ENCODE data around the gene PRH2.

Gene PRH2

DNA sequence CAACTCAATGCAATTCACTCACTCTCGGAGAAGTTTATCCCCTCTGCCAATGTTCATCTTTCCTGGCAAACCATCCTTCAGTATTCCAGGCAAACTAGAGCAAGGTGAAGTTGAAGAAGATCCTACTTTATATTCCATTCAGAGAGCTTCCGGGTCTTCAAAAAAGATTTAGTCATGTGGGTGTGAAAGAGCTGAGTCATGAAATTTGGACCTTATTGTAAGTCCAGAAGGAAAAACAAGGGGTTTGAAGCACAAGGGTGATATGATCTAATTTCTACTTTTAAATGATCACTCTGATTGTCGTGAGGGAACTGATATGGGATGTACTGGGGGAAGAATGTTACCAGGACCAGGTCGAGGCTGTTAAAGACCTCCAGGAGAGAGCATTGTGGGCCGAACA lies 2.8 kb upstream of the PRH2 start:
- no peak overlapping the region for H3K4me2 ChIP-seq (ENCODE audit: low read length, poor library complexity, severe bottlenecking)
- H3K4me1 ChIP-seq (ENCODE audit: control insufficient read depth, insufficient read depth, low read depth, low read length) = no peaks in the 10 kb centered on the region
- no peak overlapping the region for H3K18ac ChIP-seq (ENCODE audit: low read depth in 1 of 2, low read length in 2 of 2)
- H3K9me3 ChIP-seq (ENCODE audit: control insufficient read depth, low read length) = no peaks in the 10 kb centered on the region
- no peak overlapping the region for H2AFZ ChIP-seq (ENCODE audit: low read depth, low read length)
- H3K4ac ChIP-seq (ENCODE audit: low read depth in 1 of 2, low read length in 2 of 2) = no peak overlapping the region
- no peak overlapping the region for H2BK12ac ChIP-seq (ENCODE audit: low read length in 2 of 2)
- no peak overlapping the region for H2BK120ac ChIP-seq (ENCODE audit: low read depth, low read length)
- H3K79me1 ChIP-seq (replicated peaks; ENCODE audit: low read length, poor library complexity, severe bottlenecking) = peaks cover 9% of the 10 kb centered on the region
- H3K36me3 ChIP-seq (ENCODE audit: control insufficient read depth in 1 of 2, insufficient read depth in 2 of 2, low read depth in 1 of 2, low read length in 2 of 2) = no peaks in the 10 kb centered on the region
- no peak overlapping the region for H3K9ac ChIP-seq (ENCODE audit: low read length)
- H3K14ac ChIP-seq (ENCODE audit: low read length in 2 of 2) = no peak overlapping the region
- H3K23ac ChIP-seq (ENCODE audit: low read length in 2 of 2) = no peak overlapping the region
- H3K4me3 ChIP-seq (ENCODE audit: insufficient read depth in 1 of 2, low read depth in 1 of 2, low read length in 2 of 2) = no peak overlapping the region
- no peak overlapping the region for H4K91ac ChIP-seq (ENCODE audit: low read length)
- no peaks in the 10 kb centered on the region for H3K27me3 ChIP-seq (ENCODE audit: control insufficient read depth in 1 of 2, insufficient read depth in 1 of 2, low read length in 2 of 2)
- no peak for DNase-seq
- H3K27ac ChIP-seq (ENCODE audit: low read length, poor library complexity, severe bottlenecking) = no peak overlapping the region
- no peak overlapping the region for H2AK5ac ChIP-seq (ENCODE audit: low read length, severe bottlenecking)
- no peak overlapping the region for H2BK15ac ChIP-seq (ENCODE audit: low read depth, poor library complexity, severe bottlenecking)
- H2BK5ac ChIP-seq (ENCODE audit: low read depth, low read length, poor library complexity, severe bottlenecking) = no peak overlapping the region
- 87% methylated on average over 5 of the region's 5 CpGs for WGBS
- no peak overlapping the region for H4K8ac ChIP-seq (ENCODE audit: low read length)

DNA sequence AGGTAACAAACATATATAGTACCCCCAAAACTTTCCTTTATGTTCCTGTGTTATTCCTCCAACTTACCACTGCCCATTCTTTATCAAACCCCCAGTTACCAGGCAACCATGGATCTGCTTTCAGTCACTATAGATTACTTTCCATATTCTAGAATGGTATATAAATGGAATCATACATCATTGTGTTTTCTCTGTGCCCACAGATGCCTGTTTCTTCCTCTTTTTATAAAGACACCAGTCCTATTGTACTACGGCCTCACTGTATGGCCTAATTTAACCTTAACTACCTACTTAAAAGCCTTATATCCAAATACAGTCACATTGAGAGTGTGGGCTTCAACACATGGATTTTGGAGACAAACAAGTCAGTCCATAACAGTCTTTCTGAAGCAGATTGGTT lies 7.5 kb downstream of the PRH2 start:
- Histone ChIP-seq H3K27me3 (ENCODE audit: control insufficient read depth in 1 of 2, insufficient read depth in 1 of 2, low read length in 2 of 2) (no peaks in the 10 kb centered on the region), H2BK120ac (ENCODE audit: low read depth, low read length) (no peak overlapping the region), H3K23ac (ENCODE audit: low read length in 2 of 2) (no peak overlapping the region), H3K36me3 (ENCODE audit: control insufficient read depth in 1 of 2, insufficient read depth in 2 of 2, low read depth in 1 of 2, low read length in 2 of 2) (no peaks in the 10 kb centered on the region), H3K79me1 (replicated peaks; ENCODE audit: low read length, poor library complexity, severe bottlenecking) (peaks cover 4% of the 10 kb centered on the region), H3K4me3 (ENCODE audit: insufficient read depth in 1 of 2, low read depth in 1 of 2, low read length in 2 of 2) (no peak overlapping the region), H4K8ac (ENCODE audit: low read length) (no peak overlapping the region), H3K9me3 (ENCODE audit: control insufficient read depth, low read length) (no peaks in the 10 kb centered on the region), H2BK15ac (ENCODE audit: low read depth, poor library complexity, severe bottlenecking) (no peak overlapping the region), H3K18ac (ENCODE audit: low read depth in 1 of 2, low read length in 2 of 2) (no peak overlapping the region), H3K9ac (ENCODE audit: low read length) (no peak overlapping the region), H2AFZ (ENCODE audit: low read depth, low read length) (no peak overlapping the region), H3K14ac (ENCODE audit: low read length in 2 of 2) (no peak overlapping the region), H2BK5ac (ENCODE audit: low read depth, low read length, poor library complexity, severe bottlenecking) (no peak overlapping the region), H2AK5ac (ENCODE audit: low read length, severe bottlenecking) (no peak overlapping the region), H4K91ac (ENCODE audit: low read length) (no peak overlapping the region), H3K4me2 (ENCODE audit: low read length, poor library complexity, severe bottlenecking) (no peak overlapping the region), H2BK12ac (ENCODE audit: low read length in 2 of 2) (no peak overlapping the region), H3K4ac (ENCODE audit: low read depth in 1 of 2, low read length in 2 of 2) (no peak overlapping the region), H3K4me1 (ENCODE audit: control insufficient read depth, insufficient read depth, low read depth, low read length) (no peaks in the 10 kb centered on the region), H3K27ac (ENCODE audit: low read length, poor library complexity, severe bottlenecking) (no peak overlapping the region)
- WGBS = 100% methylated on average over 1 of the region's 1 CpG
- DNase-seq = no peak

DNA sequence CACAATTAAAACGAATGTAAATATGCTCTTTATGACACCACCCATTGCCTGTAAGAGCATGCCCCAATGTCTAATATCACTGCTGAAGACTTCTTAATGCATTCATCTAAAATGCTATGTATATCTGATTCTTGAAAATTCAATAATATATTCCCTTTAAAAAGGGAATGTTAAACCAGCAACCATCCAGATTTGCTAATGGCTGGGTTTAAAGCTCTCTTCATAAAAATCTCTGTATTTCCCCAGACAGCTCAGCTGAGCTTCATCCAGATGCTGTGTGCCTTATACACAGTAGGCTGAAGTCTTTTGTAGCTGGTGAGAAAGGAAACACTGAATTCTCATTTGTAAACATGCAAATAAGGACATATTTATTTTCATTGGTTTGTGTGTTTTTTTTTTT lies 10.1 kb downstream of the PRH2 start, which contains the start of gene TAS2R14:
TAS2R14 (minus strand) TSS at position 101 of the 400 bp plus-strand sequence; CDS start at position 45, 56 bp downstream.
- Histone ChIP-seq H2BK120ac (ENCODE audit: low read depth, low read length) (no peak within 1 kb of the TSS), H3K4me2 (ENCODE audit: low read length, poor library complexity, severe bottlenecking) (no peak within 1 kb of the TSS), H4K8ac (ENCODE audit: low read length) (no peak within 1 kb of the TSS), H3K36me3 (ENCODE audit: control insufficient read depth in 1 of 2, insufficient read depth in 2 of 2, low read depth in 1 of 2, low read length in 2 of 2) (no peaks in the 10 kb centered on the region), H2BK5ac (ENCODE audit: low read depth, low read length, poor library complexity, severe bottlenecking) (no peak within 1 kb of the TSS), H3K4me3 (ENCODE audit: insufficient read depth in 1 of 2, low read depth in 1 of 2, low read length in 2 of 2) (no peak within 1 kb of the TSS), H3K4me1 (ENCODE audit: control insufficient read depth, insufficient read depth, low read depth, low read length) (peaks cover 6% of the 10 kb centered on the region), H3K4ac (ENCODE audit: low read depth in 1 of 2, low read length in 2 of 2) (no peak within 1 kb of the TSS), H4K91ac (ENCODE audit: low read length) (no peak within 1 kb of the TSS), H2AFZ (ENCODE audit: low read depth, low read length) (no peak within 1 kb of the TSS), H3K79me1 (replicated peaks; ENCODE audit: low read length, poor library complexity, severe bottlenecking) (peaks cover 4% of the 10 kb centered on the region), H3K27ac (ENCODE audit: low read length, poor library complexity, severe bottlenecking) (no peak within 1 kb of the TSS), H2BK15ac (ENCODE audit: low read depth, poor library complexity, severe bottlenecking) (no peak within 1 kb of the TSS), H3K14ac (ENCODE audit: low read length in 2 of 2) (no peak within 1 kb of the TSS), H3K27me3 (ENCODE audit: control insufficient read depth in 1 of 2, insufficient read depth in 1 of 2, low read length in 2 of 2) (no peaks in the 10 kb centered on the region), H3K9ac (ENCODE audit: low read length) (no peak within 1 kb of the TSS), H2AK5ac (ENCODE audit: low read length, severe bottlenecking) (no peak within 1 kb of the TSS), H2BK12ac (ENCODE audit: low read length in 2 of 2) (no peak within 1 kb of the TSS), H3K23ac (ENCODE audit: low read length in 2 of 2) (no peak within 1 kb of the TSS), H3K9me3 (ENCODE audit: control insufficient read depth, low read length) (no peaks in the 10 kb centered on the region), H3K18ac (ENCODE audit: low read depth in 1 of 2, low read length in 2 of 2) (no peak within 1 kb of the TSS)
- 86% methylated on average over 1 of the region's 1 CpG for WGBS
- DNase-seq = no peak

DNA sequence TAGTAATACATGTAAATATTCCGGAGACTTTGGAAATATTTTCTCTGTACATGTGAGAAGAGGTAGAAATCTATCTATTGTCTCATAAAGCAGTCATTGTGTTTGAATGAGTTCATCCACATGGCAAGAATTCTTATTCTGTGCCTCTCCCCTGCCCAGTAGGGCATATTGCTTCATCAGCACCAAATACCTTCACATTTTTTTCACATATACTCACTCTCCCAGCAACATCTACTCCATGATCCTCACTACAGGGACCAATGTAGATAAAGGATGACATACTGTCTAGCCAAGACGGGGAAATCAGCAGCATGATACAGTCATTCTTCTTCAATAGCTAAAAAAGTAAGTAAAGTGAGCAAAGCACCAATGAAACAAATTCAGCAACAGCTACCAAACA lies 11.4 kb downstream of the PRH2 start:
- peak overlapping the region; percentile 33 for H3K27ac ChIP-seq (ENCODE audit: low read length, poor library complexity, severe bottlenecking)
- DNase-seq = peak; percentile 33

More for the DNA sequence above, 11.4 kb downstream of the PRH2 start:
- H3K4me1 ChIP-seq (ENCODE audit: control insufficient read depth, insufficient read depth, low read depth, low read length) = peaks cover 6% of the 10 kb centered on the region
- 80% methylated on average over 1 of the region's 2 CpGs for WGBS
- H2BK15ac ChIP-seq (ENCODE audit: low read depth, poor library complexity, severe bottlenecking) = no peak overlapping the region
- H2BK5ac ChIP-seq (ENCODE audit: low read depth, low read length, poor library complexity, severe bottlenecking) = no peak overlapping the region
- no peaks in the 10 kb centered on the region for H3K27me3 ChIP-seq (ENCODE audit: control insufficient read depth in 1 of 2, insufficient read depth in 1 of 2, low read length in 2 of 2)
- H3K79me1 ChIP-seq (replicated peaks; ENCODE audit: low read length, poor library complexity, severe bottlenecking) = peaks cover 4% of the 10 kb centered on the region
- H3K18ac ChIP-seq (ENCODE audit: low read depth in 1 of 2, low read length in 2 of 2) = no peak overlapping the region
- H3K9me3 ChIP-seq (ENCODE audit: control insufficient read depth, low read length) = peaks cover 5% of the 10 kb centered on the region
- H2BK12ac ChIP-seq (ENCODE audit: low read length in 2 of 2) = no peak overlapping the region
- no peak overlapping the region for H4K8ac ChIP-seq (ENCODE audit: low read length)
- H3K23ac ChIP-seq (ENCODE audit: low read length in 2 of 2) = no peak overlapping the region
- no peak overlapping the region for H3K4me2 ChIP-seq (ENCODE audit: low read length, poor library complexity, severe bottlenecking)
- H2BK120ac ChIP-seq (ENCODE audit: low read depth, low read length) = no peak overlapping the region
- H3K9ac ChIP-seq (ENCODE audit: low read length) = no peak overlapping the region
- H3K36me3 ChIP-seq (ENCODE audit: control insufficient read depth in 1 of 2, insufficient read depth in 2 of 2, low read depth in 1 of 2, low read length in 2 of 2) = no peaks in the 10 kb centered on the region
- H2AK5ac ChIP-seq (ENCODE audit: low read length, severe bottlenecking) = no peak overlapping the region
- H4K91ac ChIP-seq (ENCODE audit: low read length) = no peak overlapping the region
- no peak overlapping the region for H3K4ac ChIP-seq (ENCODE audit: low read depth in 1 of 2, low read length in 2 of 2)
- H2AFZ ChIP-seq (ENCODE audit: low read depth, low read length) = no peak overlapping the region
- no peak overlapping the region for H3K14ac ChIP-seq (ENCODE audit: low read length in 2 of 2)
- H3K4me3 ChIP-seq (ENCODE audit: insufficient read depth in 1 of 2, low read depth in 1 of 2, low read length in 2 of 2) = no peak overlapping the region
